Testis (tissue), 2 donors: ENCODE results near the gene GRIK4.

ENCODE experiments used
- CTCF ChIP-seq, 3 experiments: fragments of 450-650 bp in 2 of 3; fragments of 200-600 bp in 1 of 3; sonication (generic) in 1 of 3; IDR thresholded peaks; one replicate each; pipeline ENCODE4 v1.5.1; 2016 to 2019; ENCODE audit warnings: antibody characterized with exemption in 3 of 3, mild to moderate bottlenecking in 2 of 3, moderate library complexity in 1 of 3
- POLR2A ChIP-seq: fragments of 450-650 bp; IDR thresholded peaks from one replicate; pipeline ENCODE4 v1.6.1; 2017; ENCODE audit warnings: antibody characterized with exemption, mild to moderate bottlenecking, moderate library complexity

GRCh38 chr11:120694726-120695125, 183.2 kb downstream of the GRIK4 start:
- no peak for TF ChIP-seq POLR2A
- TF ChIP-seq CTCF (IDR thresholded peaks at IDR 0.05), result no peak
